ENCODE data around the gene TEX38. TPM values are rescaled to one million over a fixed set of nuclear protein-coding genes. Genes with fewer than 3 reads are reported as not detected.

Gene TEX38
- total RNA-seq, 5 donors from 2014 or later (not counting 1 experiment from before 2014, with no cell fraction given), result not detected

GRCh38 chr1:46687921-46688509, 16.4 kb downstream of the TEX38 start:
- peaks cover 14 to 97% of the 10 kb centered on the region in 2 donors for H3K36me3 ChIP-seq (ENCODE audit: control insufficient read depth in 2 of 2, extremely low read depth in 1 of 2, insufficient read depth in 1 of 2, low read length in 1 of 2)
- no peak overlapping the region for H3K27ac ChIP-seq (ENCODE audit: low read length)
- no peaks in the 10 kb centered on the region for H3K9me3 ChIP-seq
- ATAC-seq (replicated peaks in 1 of 4), result no peak
- peak overlapping the region in 1 of 2 donors; percentile 1 for H3K27ac Mint-ChIP-seq
- H3K27me3 ChIP-seq (replicated peaks in 1 of 2; ENCODE audit: control insufficient read depth in 2 of 2, extremely low read depth in 1 of 2, insufficient read depth in 2 of 2, low read length in 1 of 2), result no peaks in the 10 kb centered on the region
- 76% methylated on average over 3 of the region's 9 CpGs for WGBS (ENCODE audit: insufficient coverage)
- no peaks in the 10 kb centered on the region for H3K9me3 Mint-ChIP-seq
- ChIA-PET CTCF (no interaction called here), POLR2A (no interaction called here)
- no peaks in the 10 kb centered on the region for H3K27me3 Mint-ChIP-seq
- H3K4me3 ChIP-seq (ENCODE audit: control insufficient read depth in 1 of 2, extremely low read depth in 1 of 2, low read length in 1 of 2), result no peak overlapping the region
- H3K4me3 Mint-ChIP-seq, result no peak overlapping the region
- DNase-seq, result no peak
- H3K4me1 Mint-ChIP-seq, result peaks cover 5 to 17% (median 13%) of the 10 kb centered on the region in 3 donors
- H3K36me3 Mint-ChIP-seq, result peaks cover 72% of the 10 kb centered on the region
- H3K4me1 ChIP-seq (ENCODE audit: control insufficient read depth in 1 of 2, extremely low read depth in 1 of 2, insufficient read depth in 2 of 2, low read length in 2 of 2), result no peaks in the 10 kb centered on the region

- Mint-ChIP-seq H3K4me1 (peaks cover 6 to 17% (median 15%) of the 10 kb centered on the region in 3 donors), H3K27me3 (no peaks in the 10 kb centered on the region), H3K27ac (peak overlapping the region in 1 of 2 donors; percentile 4), H3K36me3 (peaks cover 62% of the 10 kb centered on the region), H3K4me3 (no peak overlapping the region), H3K9me3 (no peaks in the 10 kb centered on the region)
- Histone ChIP-seq H3K27me3 (replicated peaks in 1 of 2; ENCODE audit: control insufficient read depth in 2 of 2, extremely low read depth in 1 of 2, insufficient read depth in 2 of 2, low read length in 1 of 2) (no peaks in the 10 kb centered on the region), H3K36me3 (ENCODE audit: control insufficient read depth in 2 of 2, extremely low read depth in 1 of 2, insufficient read depth in 1 of 2, low read length in 1 of 2) (peaks cover 14 to 88% of the 10 kb centered on the region in 2 donors), H3K9me3 (no peaks in the 10 kb centered on the region), H3K27ac (ENCODE audit: low read length) (no peak overlapping the region), H3K4me3 (ENCODE audit: control insufficient read depth in 1 of 2, extremely low read depth in 1 of 2, low read length in 1 of 2) (no peak overlapping the region), H3K4me1 (ENCODE audit: control insufficient read depth in 1 of 2, extremely low read depth in 1 of 2, insufficient read depth in 2 of 2, low read length in 2 of 2) (no peaks in the 10 kb centered on the region)
- whole genome bisulfite sequencing (ENCODE audit: insufficient coverage), result no CpG with 5 or more reads among the region's 2 CpGs
- ChIA-PET CTCF (no interaction called here), POLR2A (no interaction called here)
- no peak for ATAC-seq (replicated peaks in 1 of 4)
- DNase-seq, result no peak
These were observed 17.7 kb downstream of the TEX38 start for GRCh38 chr1:46689356-46689755.

- no peak for DNase-seq
- no peak overlapping the region for H3K4me3 Mint-ChIP-seq
- no peak overlapping the region for H3K4me3 ChIP-seq (ENCODE audit: control insufficient read depth in 1 of 2, extremely low read depth in 1 of 2, low read length in 1 of 2)
- no peaks in the 10 kb centered on the region for H3K27me3 ChIP-seq (replicated peaks in 1 of 2; ENCODE audit: control insufficient read depth in 2 of 2, extremely low read depth in 1 of 2, insufficient read depth in 2 of 2, low read length in 1 of 2)
- peaks cover 14 to 83% of the 10 kb centered on the region in 2 donors for H3K36me3 ChIP-seq (ENCODE audit: control insufficient read depth in 2 of 2, extremely low read depth in 1 of 2, insufficient read depth in 1 of 2, low read length in 1 of 2)
- peak overlapping the region in 1 of 2 donors; percentile 46 for H3K27ac Mint-ChIP-seq
- no peak for ATAC-seq (replicated peaks in 1 of 4)
- no peaks in the 10 kb centered on the region for H3K27me3 Mint-ChIP-seq
- H3K27ac ChIP-seq (ENCODE audit: low read length), result no peak overlapping the region
- peaks cover 61% of the 10 kb centered on the region for H3K36me3 Mint-ChIP-seq
- POLR2A ChIA-PET, result no interaction called here
- CTCF ChIA-PET, result interaction anchor here in 1 of 2 donors (0.6 kb wide), 1 partner anchor 16 kb away, joined by 3 read pairs; no protein-coding TSS in a partner anchor
- H3K9me3 ChIP-seq, result no peaks in the 10 kb centered on the region
- WGBS (ENCODE audit: insufficient coverage), result 71% methylated on average over 1 of the region's 1 CpG
- H3K4me1 ChIP-seq (ENCODE audit: control insufficient read depth in 1 of 2, extremely low read depth in 1 of 2, insufficient read depth in 2 of 2, low read length in 2 of 2), result no peaks in the 10 kb centered on the region
- H3K4me1 Mint-ChIP-seq, result peaks cover 6 to 17% (median 16%) of the 10 kb centered on the region in 3 donors
- no peaks in the 10 kb centered on the region for H3K9me3 Mint-ChIP-seq
These were observed 18.2 kb downstream of the TEX38 start for GRCh38 chr1:46689897-46690296.

GRCh38 chr1:46690931-46691421, 19.3 kb downstream of the TEX38 start:
- Histone ChIP-seq H3K27ac (ENCODE audit: low read length) (no peak overlapping the region), H3K4me1 (ENCODE audit: control insufficient read depth in 1 of 2, extremely low read depth in 1 of 2, insufficient read depth in 2 of 2, low read length in 2 of 2) (no peaks in the 10 kb centered on the region), H3K36me3 (ENCODE audit: control insufficient read depth in 2 of 2, extremely low read depth in 1 of 2, insufficient read depth in 1 of 2, low read length in 1 of 2) (peaks cover 20 to 83% of the 10 kb centered on the region in 2 donors), H3K27me3 (replicated peaks in 1 of 2; ENCODE audit: control insufficient read depth in 2 of 2, extremely low read depth in 1 of 2, insufficient read depth in 2 of 2, low read length in 1 of 2) (no peaks in the 10 kb centered on the region), H3K9me3 (no peaks in the 10 kb centered on the region), H3K4me3 (ENCODE audit: control insufficient read depth in 1 of 2, extremely low read depth in 1 of 2, low read length in 1 of 2) (no peak overlapping the region)
- DNase-seq (no peak), ATAC-seq (replicated peaks in 1 of 4) (no peak)
- H3K9me3 Mint-ChIP-seq, result no peaks in the 10 kb centered on the region
- H3K4me1 Mint-ChIP-seq, result peaks cover 6 to 17% (median 16%) of the 10 kb centered on the region in 3 donors
- H3K4me3 Mint-ChIP-seq, result no peak overlapping the region
- H3K27me3 Mint-ChIP-seq, result no peaks in the 10 kb centered on the region
- H3K36me3 Mint-ChIP-seq, result peaks cover 66% of the 10 kb centered on the region
- H3K27ac Mint-ChIP-seq, result no peak overlapping the region
- CTCF ChIA-PET, result no interaction called here
- no CpG with 5 or more reads among the region's 2 CpGs for WGBS (ENCODE audit: insufficient coverage)
- POLR2A ChIA-PET, result interaction anchor here in 1 of 2 donors (0.6 kb wide), 1 partner anchor 14 kb away, joined by 3 read pairs; no protein-coding TSS in a partner anchor

GRCh38 chr1:46691997-46692790, 20.5 kb downstream of the TEX38 start:
- CTCF ChIA-PET, result no interaction called here
- 100% methylated on average over 1 of the region's 6 CpGs for WGBS (ENCODE audit: insufficient coverage)
- H3K27ac Mint-ChIP-seq, result no peak overlapping the region

More at GRCh38 chr1:46691997-46692790, 20.5 kb downstream of the TEX38 start:
- no peak overlapping the region for H3K27ac ChIP-seq (ENCODE audit: low read length)
- H3K4me3 ChIP-seq (ENCODE audit: control insufficient read depth in 1 of 2, extremely low read depth in 1 of 2, low read length in 1 of 2), result no peak overlapping the region
- Mint-ChIP-seq H3K4me1 (peaks cover 7 to 17% (median 13%) of the 10 kb centered on the region in 3 donors), H3K9me3 (no peaks in the 10 kb centered on the region), H3K27me3 (no peaks in the 10 kb centered on the region), H3K4me3 (no peak overlapping the region), H3K36me3 (peaks cover 66% of the 10 kb centered on the region)
- no peaks in the 10 kb centered on the region for H3K27me3 ChIP-seq (replicated peaks in 1 of 2; ENCODE audit: control insufficient read depth in 2 of 2, extremely low read depth in 1 of 2, insufficient read depth in 2 of 2, low read length in 1 of 2)
- POLR2A ChIA-PET, result no interaction called here
- H3K4me1 ChIP-seq (ENCODE audit: control insufficient read depth in 1 of 2, extremely low read depth in 1 of 2, insufficient read depth in 2 of 2, low read length in 2 of 2), result no peaks in the 10 kb centered on the region
- H3K36me3 ChIP-seq (ENCODE audit: control insufficient read depth in 2 of 2, extremely low read depth in 1 of 2, insufficient read depth in 1 of 2, low read length in 1 of 2), result peaks cover 18 to 83% of the 10 kb centered on the region in 2 donors
- ATAC-seq (replicated peaks in 1 of 4) (no peak), DNase-seq (no peak)
- H3K9me3 ChIP-seq, result no peaks in the 10 kb centered on the region
